HG02870 (cell line): Measurements from ENCODE around the gene EML1.

ENCODE experiments used
- ATAC-seq: cut with Tn5 transposase; IDR thresholded peaks from one replicate; pipeline ENCODE4 v1.9.1; 2021; ENCODE audit warnings: mild to moderate bottlenecking, moderate library complexity; ENCODE audit not compliant: unreplicated experiment

Gene EML1

DNA sequence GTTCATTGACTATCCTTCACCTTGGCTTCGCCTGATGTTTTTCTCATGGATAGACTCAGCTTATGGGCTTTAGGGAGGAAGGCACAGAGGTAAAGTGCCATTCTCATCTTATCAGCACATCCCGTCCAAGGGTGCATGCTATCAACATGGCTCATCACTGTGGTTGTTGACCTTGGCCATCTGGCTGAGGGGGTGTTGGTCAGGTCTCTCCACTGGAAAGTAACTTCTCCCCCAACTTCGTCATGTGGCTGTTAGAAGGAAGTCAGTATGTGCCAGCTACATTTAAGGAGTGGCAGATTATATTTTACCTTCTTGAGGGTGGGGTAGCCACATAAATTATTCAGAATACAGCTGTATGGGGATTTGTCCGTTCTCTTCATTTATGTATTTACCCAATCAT lies 68.9 kb downstream of the EML1 start:
- ATAC-seq, result no peak

DNA sequence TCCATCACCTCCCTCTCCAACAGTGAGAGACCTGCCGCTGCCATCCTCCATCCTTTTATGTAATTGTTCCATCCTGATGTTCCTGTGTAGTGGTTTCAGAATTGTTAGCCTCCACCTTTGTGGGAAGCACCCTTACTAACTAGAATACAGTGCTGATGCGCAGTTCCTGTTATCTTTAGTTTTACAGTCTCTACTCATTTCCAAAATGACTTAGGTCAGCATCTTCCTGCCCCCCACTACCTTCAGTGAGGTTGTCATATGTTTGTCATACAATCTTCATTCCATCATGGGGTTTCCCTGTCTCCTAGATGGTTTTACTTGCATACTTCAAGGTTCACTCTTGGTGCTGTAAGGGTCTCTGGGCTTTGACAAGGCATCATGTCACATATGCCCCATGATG lies 69.8 kb downstream of the EML1 start:
- no peak for ATAC-seq

DNA sequence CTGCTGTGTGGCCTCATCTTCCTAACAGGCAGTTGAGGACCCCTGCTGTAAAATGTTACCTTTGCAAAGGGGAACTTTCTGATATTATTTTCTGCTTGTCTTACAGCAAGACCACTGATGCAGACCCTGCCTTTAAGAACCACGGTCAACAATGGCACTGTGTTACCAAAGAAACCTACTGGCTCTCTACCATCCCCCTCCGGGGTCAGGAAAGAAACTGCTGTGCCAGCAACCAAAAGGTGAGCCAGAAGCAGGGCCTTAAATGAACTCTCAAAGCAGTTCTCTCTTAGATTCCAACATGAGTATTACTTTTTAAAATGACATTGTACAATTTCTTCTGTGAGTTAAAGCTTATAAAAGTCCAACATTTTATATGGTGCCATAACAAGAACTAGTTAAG lies 72.2 kb downstream of the EML1 start:
- no peak for ATAC-seq

DNA sequence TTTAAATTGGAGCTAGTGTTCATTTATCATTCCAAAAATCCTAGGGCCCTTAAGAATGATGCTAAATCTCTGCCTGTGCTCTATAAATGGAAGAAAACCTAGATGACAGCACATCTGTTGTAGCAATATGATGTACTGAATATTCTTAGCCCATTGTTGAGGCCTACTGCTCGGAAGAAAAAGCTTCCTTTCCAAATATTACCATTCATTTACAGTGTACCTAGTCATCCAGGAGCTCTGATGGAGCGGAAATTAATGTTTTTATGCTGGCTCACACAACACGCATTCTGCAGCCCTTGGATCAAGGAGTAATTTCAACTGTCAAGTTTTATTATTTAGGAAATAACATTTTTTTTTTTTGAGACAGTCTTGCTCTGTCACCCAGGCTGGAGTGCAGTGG lies 77.4 kb downstream of the EML1 start:
- ATAC-seq, result no peak

DNA sequence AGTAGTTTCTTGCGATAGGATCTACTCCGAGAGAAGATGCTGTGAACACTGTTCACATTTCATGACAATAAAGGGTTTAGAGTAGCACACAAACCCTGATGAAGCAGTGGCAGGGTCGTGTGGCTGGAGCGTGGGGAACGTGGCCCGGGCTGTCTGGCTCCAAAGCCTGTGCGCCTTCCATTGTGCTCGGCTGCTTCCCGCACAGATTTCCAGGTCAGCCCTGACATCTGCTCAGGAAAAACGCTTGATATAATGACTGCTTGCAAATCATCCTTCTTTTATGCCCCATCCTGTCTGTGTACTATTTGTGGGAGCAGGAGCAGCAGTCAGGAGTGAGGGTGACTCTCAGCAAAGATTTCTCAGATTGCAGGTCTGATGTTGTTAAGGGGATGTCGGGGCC lies 78.6 kb downstream of the EML1 start:
- no peak for ATAC-seq

DNA sequence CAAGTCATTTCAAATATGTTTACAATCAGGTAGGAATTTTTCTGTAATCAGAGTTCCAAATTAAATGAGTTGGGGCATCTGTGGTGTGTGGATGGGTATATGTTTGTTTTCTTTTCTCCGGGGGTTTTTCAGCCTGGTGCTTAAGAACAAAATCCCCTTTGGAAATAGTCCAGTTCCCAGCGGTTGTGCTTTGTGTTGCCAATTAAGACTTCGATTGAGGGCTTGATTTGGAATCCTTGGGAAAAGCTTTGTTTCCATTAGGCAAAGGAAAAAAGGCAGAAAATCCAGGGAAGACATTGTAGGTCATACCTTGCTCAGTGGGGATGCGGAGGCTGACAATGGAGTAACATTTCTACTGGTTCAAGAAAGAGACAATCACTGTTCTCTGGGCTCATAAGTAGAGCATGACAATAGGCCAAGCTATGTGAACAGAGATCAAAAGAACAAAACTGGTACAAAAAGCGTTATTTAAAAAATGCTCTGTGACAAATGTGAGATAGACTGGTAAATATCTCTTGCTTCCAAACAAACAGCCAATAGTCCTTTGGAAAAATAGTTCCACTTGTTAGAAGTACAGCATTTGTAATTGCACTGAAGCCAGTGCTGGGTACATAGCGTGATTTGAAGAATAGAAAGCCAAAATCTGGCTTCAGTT lies 79.7 kb downstream of the EML1 start:
- ATAC-seq, result no peak

- no peak for ATAC-seq
Observed at GRCh38 chr14:99873653-99874052, 80.4 kb downstream of the EML1 start.

GRCh38 chr14:99874306-99874705 lies 81.1 kb downstream of the EML1 start:
- ATAC-seq, result no peak

- no peak for ATAC-seq
Observed at GRCh38 chr14:99875421-99875820, 82.2 kb downstream of the EML1 start.

DNA sequence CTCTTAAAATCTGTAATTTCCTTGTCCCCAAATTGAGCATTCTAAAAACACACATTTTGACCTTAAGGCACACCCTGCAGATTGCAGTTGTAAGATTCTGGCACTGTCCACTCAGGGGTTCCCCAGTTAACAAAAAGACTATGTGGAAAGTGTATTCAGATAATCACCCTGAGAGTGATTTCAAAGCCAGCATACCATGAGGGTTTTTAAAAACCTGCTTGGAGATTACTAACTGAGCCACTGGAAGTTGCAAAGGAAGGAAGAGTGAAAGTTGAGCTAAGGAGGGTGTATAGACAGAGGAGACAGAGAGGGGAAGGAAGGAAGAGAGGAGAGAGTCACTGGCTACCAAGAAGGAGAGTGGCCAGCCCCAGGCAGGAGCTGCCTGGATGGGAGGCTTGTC lies 82.6 kb downstream of the EML1 start:
- ATAC-seq, result no peak

- ATAC-seq, result no peak
Observed at GRCh38 chr14:99876406-99876805, 83.2 kb downstream of the EML1 start.

DNA sequence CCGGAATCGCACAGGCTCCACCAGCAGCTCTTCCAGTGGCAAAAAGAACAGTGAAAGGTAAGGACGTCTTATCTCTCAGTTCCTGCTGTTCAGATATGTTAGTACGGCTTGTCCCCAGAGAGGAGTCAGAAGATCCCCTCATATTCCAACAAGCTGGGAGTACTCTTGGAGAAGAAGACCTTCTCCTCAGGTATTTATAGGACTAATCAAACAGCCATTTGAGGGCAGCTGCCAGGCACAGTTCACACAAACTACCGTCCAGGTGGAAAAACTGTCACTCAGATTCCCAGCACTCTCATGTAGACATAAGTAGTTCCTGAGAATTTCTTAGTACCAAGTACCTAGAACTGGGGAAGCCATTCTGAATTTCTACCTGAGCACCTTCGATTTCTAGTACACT lies 85.3 kb downstream of the EML1 start:
- ATAC-seq, result no peak

- no peak for ATAC-seq
Observed at GRCh38 chr14:99879401-99880295, 86.4 kb downstream of the EML1 start.

DNA sequence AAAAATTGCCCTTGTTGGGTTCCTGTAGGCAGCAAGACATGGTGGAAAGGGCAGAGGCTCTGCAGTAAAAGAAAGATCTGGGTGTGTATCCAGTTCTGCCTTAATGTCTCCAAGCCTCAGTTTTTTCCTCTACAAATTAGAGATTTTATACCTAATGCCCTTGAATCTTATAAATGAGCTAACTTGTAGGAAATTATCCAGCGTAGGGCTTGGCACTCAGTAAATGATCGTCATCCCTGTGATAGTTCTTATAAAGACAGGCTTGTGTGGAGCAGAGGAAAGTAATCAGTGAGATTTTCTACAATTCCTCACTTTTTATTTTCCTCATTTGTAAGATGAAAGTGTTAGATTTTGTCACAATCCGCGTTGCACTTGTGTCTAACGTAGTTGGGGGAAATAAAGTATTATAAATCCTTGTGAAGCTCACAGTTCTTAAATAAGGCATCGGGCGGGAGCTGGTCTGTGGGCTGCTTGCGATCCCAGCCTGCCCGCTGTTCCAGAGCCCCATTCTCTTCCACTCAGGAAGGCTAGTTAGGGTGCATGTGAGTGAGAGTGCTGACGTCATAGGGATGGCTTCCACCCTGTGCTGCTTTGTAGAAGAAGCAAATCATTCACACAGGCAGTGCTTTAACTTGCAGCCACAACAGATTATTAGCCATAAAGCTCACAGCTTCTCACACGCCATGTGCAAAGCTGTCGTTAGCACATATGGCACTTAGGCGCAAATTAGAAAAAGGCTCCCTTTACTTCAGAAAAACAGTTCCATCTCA lies 87.6 kb downstream of the EML1 start:
- no peak for ATAC-seq

DNA sequence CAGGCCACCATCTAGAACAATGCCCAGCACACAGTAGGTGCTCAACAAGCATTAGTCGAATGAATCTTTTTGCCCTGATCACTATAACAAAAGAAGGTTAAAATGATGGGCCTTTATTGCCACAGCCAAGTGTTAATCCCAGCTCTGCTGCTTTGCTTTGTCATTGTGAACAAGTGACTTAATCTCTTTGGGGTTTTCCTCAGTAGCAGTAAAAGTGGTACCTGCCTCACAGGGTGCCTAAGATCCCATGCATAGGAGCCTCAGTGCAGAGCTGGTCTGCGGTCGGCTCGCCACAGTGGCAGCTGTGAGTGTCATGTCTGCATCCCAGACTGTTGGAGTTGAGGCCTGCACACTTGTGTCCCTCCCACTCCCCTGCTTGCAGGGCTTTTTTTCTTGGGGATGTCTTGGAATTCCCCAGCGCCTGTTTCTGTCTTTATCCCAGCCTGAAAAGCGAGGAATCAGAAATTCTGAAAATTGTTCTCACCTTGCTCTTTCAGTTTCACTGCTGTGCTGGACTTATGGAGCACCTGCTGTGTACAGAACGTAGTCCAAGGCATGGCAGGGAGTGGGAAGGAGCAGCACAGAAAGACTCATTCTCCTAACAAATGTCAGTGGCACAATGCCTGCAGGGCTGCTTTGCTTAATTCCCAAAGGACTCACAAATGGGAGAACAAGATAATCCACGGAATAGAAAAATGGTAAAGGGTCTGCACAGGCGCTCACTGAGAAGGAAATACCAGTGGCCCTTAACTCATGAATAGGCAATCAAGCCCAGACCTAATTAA lies 90.8 kb downstream of the EML1 start:
- ATAC-seq, result no peak

DNA sequence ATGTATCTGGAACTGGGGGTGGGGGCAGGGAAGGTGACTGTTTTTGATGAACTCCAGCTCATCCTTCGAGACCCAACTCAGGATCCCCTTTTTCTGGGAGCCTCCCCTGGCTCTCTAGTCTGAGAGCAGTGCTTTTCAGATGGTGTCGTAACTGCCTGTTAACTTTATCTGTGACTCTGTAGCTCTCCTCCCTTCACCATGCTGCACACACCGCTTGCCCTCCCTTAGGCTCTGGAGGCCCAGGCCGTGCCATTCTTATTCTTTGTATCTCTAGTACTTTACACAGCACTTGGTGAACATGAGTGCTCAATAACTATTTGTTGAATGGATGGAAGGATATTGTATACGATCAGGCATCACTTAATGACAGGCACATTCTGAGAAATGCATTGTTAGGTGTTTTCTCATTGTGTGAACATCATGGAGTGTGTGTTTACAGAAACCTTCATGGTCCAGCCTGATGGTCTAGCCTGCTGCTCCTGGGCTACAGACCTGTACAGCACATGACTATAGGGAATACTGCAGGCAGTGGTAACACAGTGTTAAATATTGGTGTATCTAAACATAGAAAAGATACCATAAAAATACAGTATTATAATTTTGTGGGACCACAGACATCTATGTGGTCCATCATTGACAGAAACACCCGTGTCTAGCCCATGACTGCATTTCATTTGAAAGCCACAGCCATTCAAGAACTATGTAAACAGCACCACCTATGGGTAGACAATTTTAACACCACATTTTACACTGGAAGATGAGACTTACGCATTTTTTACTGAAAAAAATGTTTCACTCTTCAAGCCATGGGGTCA lies 91.8 kb downstream of the EML1 start:
- ATAC-seq, result no peak

GRCh38 chr14:99885649-99885958 lies 92.4 kb downstream of the EML1 start:
- ATAC-seq, result no peak

GRCh38 chr14:99887407-99887806 lies 94.2 kb downstream of the EML1 start:
- ATAC-seq, result no peak

- no peak for ATAC-seq
Observed at GRCh38 chr14:99888149-99888548, 94.9 kb downstream of the EML1 start.

DNA sequence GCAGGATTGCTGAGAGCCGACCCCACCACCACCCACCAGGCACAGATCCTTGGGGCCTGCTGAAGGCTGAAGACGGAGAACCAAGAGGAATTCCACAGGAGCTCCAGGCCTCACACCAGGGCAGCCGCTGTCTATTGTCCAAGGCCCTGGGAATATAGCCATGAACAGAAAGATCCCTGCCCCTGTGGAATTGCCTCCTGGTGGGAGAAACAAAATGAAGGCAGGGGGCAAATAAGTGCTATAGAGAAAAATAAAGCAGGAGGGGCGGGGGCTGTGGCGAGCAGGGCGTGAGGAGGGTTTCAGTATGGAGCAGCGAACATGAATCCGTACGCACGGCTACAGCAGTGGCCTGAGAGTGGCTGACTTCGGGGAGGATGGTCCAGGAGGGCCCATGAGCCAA lies 96.1 kb downstream of the EML1 start:
- no peak for ATAC-seq
